Body of pancreas (tissue), 4 donors: ENCODE data around the gene MAP3K5. TPM values are rescaled to one million over a fixed set of nuclear protein-coding genes. Genes with fewer than 3 reads are reported as not detected.

ENCODE experiments used
- ATAC-seq: fragments of 150-250 bp; one replicate; pipeline ENCODE4 v1.9.1; 2016
- DNase-seq, 4 donors: peaks; one replicate each; pipeline ENCODE4 v3.0.0-alpha.2; 2019
- H3K27ac ChIP-seq, 4 donors: fragments of 200-600 bp; sonication (generic); 1 replicate in 3 of 4; 2 replicates in 1 of 4; pipeline versions ENCODE4 v1.5.1 to v1.6.1; 2016 to 2019; ENCODE audit warnings: mild to moderate bottlenecking in 1 of 4, mixed read lengths in 1 of 4, moderate library complexity in 1 of 4
- H3K27me3 ChIP-seq, 2 donors: fragments of 200-600 bp; sonication (generic); one replicate each; pipeline ENCODE4 v1.6.0; 2016; ENCODE audit warnings: mild to moderate bottlenecking in 1 of 2
- H3K36me3 ChIP-seq, 2 donors: fragments of 200-600 bp; sonication (generic); replicated peaks in 1 of 2; 2 replicates each; pipeline ENCODE4 v1.5.1; 2016; ENCODE audit warnings: low read depth in 2 of 2; ENCODE audit not compliant: insufficient read depth in 1 of 2
- H3K4me1 ChIP-seq: fragments of 200-600 bp; sonication (generic); one replicate; pipeline ENCODE4 v1.6.0; 2016
- H3K4me3 ChIP-seq, 2 donors: fragments of 200-600 bp; sonication (generic); 1 replicate in 1 of 2; 2 replicates in 1 of 2; pipeline ENCODE4 v1.5.1; 2016 to 2019
- H3K9me3 ChIP-seq, 3 donors: fragments of 200-600 bp; sonication (generic); 1 replicate in 2 of 3; 2 replicates in 1 of 3; pipeline ENCODE4 v1.5.1; 2016
- POLR2A ChIP-seq, 3 donors: fragments of 450-650 bp; IDR thresholded peaks; one replicate each; pipeline ENCODE4 v1.6.1; 2016; ENCODE audit warnings: antibody characterized with exemption in 3 of 3, mild to moderate bottlenecking in 2 of 3
- WGBS, 2 donors: methylation state at CpG; one replicate each; pipeline ENCODE4 v1.1.5; 2017; 5-methylcytosine and 5-hydroxymethylcytosine counted together
- intact Hi-C: fragments of 100-400 bp; cut with DNase I; formaldehyde crosslinking; loops from one replicate; pipeline ENCODE4 v1.15.1; 2023
- total RNA-seq, 2 donors: library from RNA; depleted of rRNA; stranded (reverse); fragments of >200 nt; gene quantifications; one replicate each; pipeline ENCODE4 v1.1.0, GENCODE V29; 2016
- TF ChIP-seq, protein P1 (sequence below), 7 experiments: fragments of 450-650 bp in 4 of 7; fragments of 200-600 bp in 3 of 7; sonication (generic) in 3 of 7; IDR thresholded peaks; one replicate each; pipeline ENCODE4 v1.5.1; 2016 to 2019; ENCODE audit warnings: antibody characterized with exemption in 7 of 7

The MAP3K5 gene, protein sequence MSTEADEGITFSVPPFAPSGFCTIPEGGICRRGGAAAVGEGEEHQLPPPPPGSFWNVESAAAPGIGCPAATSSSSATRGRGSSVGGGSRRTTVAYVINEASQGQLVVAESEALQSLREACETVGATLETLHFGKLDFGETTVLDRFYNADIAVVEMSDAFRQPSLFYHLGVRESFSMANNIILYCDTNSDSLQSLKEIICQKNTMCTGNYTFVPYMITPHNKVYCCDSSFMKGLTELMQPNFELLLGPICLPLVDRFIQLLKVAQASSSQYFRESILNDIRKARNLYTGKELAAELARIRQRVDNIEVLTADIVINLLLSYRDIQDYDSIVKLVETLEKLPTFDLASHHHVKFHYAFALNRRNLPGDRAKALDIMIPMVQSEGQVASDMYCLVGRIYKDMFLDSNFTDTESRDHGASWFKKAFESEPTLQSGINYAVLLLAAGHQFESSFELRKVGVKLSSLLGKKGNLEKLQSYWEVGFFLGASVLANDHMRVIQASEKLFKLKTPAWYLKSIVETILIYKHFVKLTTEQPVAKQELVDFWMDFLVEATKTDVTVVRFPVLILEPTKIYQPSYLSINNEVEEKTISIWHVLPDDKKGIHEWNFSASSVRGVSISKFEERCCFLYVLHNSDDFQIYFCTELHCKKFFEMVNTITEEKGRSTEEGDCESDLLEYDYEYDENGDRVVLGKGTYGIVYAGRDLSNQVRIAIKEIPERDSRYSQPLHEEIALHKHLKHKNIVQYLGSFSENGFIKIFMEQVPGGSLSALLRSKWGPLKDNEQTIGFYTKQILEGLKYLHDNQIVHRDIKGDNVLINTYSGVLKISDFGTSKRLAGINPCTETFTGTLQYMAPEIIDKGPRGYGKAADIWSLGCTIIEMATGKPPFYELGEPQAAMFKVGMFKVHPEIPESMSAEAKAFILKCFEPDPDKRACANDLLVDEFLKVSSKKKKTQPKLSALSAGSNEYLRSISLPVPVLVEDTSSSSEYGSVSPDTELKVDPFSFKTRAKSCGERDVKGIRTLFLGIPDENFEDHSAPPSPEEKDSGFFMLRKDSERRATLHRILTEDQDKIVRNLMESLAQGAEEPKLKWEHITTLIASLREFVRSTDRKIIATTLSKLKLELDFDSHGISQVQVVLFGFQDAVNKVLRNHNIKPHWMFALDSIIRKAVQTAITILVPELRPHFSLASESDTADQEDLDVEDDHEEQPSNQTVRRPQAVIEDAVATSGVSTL (N-terminal part only)
- 10 to 100 TPM; 33.7 to 36.9 TPM for total RNA-seq

DNA sequence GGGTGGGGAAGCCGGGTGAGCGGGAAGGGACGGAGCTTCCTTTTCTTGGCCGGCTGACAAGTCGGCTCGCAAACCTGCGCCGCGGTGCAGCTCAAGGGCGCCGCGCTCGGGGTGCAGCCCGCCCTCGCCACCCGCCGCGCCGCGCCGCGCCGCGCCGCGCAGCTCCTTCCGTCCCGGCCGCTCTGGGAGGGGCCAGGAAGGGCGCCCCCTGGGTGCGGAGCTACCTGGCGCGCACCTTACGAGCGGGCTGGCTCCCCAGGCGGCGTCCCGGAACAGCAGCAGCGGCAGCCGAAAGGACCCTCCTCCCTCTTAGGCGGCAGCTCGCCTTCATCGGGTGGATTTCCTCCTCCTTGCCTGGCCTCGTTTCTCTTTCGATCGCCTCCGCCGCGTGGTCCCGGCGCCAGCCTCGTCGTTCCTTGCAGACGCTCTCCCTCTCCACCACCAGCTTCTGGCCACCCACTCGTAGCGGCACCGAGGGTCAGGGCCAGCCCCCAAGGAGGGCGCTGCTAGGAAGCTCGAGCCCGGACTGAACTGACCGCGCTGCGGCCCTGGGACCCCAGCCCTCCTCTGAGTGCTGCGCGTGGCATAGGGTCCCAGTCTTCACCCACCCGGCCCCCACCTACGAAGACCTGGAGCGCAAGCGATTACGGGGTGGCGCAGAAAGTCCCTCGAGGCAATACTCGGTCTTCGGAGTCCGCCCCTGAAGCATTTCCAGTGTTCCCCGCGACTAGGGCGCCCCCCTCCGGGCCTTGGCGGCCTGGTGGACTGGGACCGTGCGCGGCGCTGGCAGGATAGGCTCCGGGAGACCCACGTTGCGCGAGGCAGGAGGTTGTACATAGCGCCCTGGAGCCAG is at the start of gene MAP3K5:
Gene MAP3K5, minus strand, starts transcription at position 68 of the 853 bp plus-strand sequence. CDS start 320 bp downstream, outside the sequence.
- TF ChIP-seq, protein P1, sequence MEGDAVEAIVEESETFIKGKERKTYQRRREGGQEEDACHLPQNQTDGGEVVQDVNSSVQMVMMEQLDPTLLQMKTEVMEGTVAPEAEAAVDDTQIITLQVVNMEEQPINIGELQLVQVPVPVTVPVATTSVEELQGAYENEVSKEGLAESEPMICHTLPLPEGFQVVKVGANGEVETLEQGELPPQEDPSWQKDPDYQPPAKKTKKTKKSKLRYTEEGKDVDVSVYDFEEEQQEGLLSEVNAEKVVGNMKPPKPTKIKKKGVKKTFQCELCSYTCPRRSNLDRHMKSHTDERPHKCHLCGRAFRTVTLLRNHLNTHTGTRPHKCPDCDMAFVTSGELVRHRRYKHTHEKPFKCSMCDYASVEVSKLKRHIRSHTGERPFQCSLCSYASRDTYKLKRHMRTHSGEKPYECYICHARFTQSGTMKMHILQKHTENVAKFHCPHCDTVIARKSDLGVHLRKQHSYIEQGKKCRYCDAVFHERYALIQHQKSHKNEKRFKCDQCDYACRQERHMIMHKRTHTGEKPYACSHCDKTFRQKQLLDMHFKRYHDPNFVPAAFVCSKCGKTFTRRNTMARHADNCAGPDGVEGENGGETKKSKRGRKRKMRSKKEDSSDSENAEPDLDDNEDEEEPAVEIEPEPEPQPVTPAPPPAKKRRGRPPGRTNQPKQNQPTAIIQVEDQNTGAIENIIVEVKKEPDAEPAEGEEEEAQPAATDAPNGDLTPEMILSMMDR (IDR thresholded peaks at IDR 0.05) = peak; percentile 58 to 99 (median 81)
- TF ChIP-seq POLR2A (IDR thresholded peaks at IDR 0.05) = peak; percentile 54 to 86 (median 77)
- ATAC-seq (peak; percentile 87), DNase-seq (peak; percentile 93 to 94 (median 94))
- no peaks in the 10 kb centered on the region for H3K27me3 ChIP-seq
- intact Hi-C loops = loop anchor here (10.0 kb wide), 1 partner anchor 148 kb away; no protein-coding TSS in a partner anchor
- no peaks in the 10 kb centered on the region for H3K36me3 ChIP-seq
- peaks cover 24% of the 10 kb centered on the region for H3K4me1 ChIP-seq
- 0 to 1% methylated on average over 25 to 81 of the region's 89 CpGs for WGBS, 2 donors
- peak within 1 kb of the TSS; percentile 88 to 99 (median 97) for H3K27ac ChIP-seq
- H3K9me3 ChIP-seq = no peaks in the 10 kb centered on the region
- H3K4me3 ChIP-seq = peak within 1 kb of the TSS; percentile 88 to 94

- WGBS, 2 donors = 73 to 74% methylated on average over 4 of the region's 4 CpGs
- no peaks in the 10 kb centered on the region for H3K9me3 ChIP-seq
- TF ChIP-seq POLR2A (IDR thresholded peaks at IDR 0.05) = no peak
- TF ChIP-seq, protein P1 (IDR thresholded peaks at IDR 0.05) = no peak
- intact Hi-C loops = no loop called here
- H3K27ac ChIP-seq = no peak overlapping the region
- peaks cover 11% of the 10 kb centered on the region for H3K4me1 ChIP-seq
- no peak overlapping the region for H3K4me3 ChIP-seq
- no peaks in the 10 kb centered on the region for H3K36me3 ChIP-seq
- no peaks in the 10 kb centered on the region for H3K27me3 ChIP-seq
- DNase-seq (no peak), ATAC-seq (no peak)
Measured at GRCh38 chr6:136840276-136841001, 48.2 kb upstream of the MAP3K5 start.

GRCh38 chr6:136831873-136832562 is 39.7 kb upstream of the MAP3K5 start:
- intact Hi-C loops = no loop called here
- DNase-seq (no peak), ATAC-seq (no peak)
- Histone ChIP-seq H3K27ac (no peak overlapping the region), H3K27me3 (no peaks in the 10 kb centered on the region), H3K36me3 (no peaks in the 10 kb centered on the region), H3K9me3 (peaks cover 0 to 10% (median 0%) of the 10 kb centered on the region in 3 donors), H3K4me3 (no peak overlapping the region), H3K4me1 (no peaks in the 10 kb centered on the region)
- WGBS, 2 donors = 86 to 100% methylated on average over 1 of the region's 1 CpG
- TF ChIP-seq POLR2A (IDR thresholded peaks at IDR 0.05) = no peak
- TF ChIP-seq, protein P1 (IDR thresholded peaks at IDR 0.05) = no peak
